Hematopoietic multipotent progenitor cell treated with erythropoietin and hydrocortisone succinate and interleukin-3 and kit ligand, for 17 days (in vitro differentiated cells): ENCODE measurements around the gene GALNT15.

Experiments used
- DNase-seq: peaks from one replicate; pipeline ENCODE4 v3.0.0-alpha.2; 2015; ENCODE audit warnings: low spot score

Gene GALNT15

DNA sequence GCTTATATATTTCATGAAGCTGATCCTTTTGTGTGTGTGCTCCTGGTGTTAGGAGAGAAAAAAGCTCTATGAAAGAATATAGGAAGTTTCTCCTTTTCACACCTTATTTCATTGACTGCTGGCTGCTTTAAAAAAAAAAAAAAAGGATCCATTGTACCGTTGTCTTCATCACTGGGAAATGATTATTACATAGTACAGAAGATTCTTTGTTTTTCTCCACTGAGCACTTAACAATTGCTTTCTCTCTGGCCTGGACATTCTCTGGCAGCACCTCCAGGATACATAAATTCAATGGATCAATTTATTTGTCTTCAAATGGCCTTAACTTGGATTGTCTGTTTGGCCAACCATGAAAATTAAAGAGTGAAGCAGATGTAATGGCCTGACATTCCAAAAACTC is 53.1 kb downstream of the GALNT15 start:
- no peak for DNase-seq

GRCh38 chr3:16229681-16230080 is 55.2 kb downstream of the GALNT15 start:
- no peak for DNase-seq

DNA sequence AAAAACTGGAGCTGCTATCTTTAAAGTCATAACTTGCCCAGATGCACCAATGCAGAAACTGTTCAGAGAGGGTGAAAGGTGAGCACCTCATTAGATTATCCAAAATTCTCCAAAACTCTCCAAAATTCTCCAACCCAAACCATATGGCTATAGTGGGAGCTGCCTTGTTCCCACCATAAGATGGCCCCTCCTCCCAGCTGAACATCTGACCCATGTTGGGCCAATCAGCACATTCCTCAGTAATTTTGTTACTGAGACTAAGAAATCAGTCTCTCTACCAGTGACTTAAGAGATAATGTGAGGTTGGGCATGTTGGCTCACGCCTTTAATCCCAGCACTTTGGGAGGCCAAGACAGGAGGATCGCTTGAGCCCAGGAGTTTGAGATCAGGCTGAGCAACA is 57.5 kb downstream of the GALNT15 start:
- DNase-seq = no peak

DNA sequence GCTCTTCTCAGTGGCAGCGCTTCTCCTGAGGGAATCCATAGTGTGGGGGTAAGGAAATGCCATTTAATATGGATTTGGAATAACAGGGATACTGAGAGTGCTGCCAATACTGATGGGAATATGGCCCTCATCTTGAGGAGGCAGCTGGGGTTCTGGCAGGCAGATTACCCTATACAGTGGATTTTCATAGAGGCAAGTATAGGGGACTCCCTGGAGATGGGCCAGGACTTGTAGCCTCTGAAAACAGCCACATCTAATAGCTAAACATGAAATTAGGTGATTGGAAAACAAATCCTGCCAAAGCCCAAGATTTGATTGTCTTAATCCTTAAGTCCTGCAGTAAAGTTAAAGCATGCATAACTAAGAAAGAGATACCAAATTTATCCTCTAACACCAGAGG is 59.3 kb downstream of the GALNT15 start:
- DNase-seq = no peak

DNA sequence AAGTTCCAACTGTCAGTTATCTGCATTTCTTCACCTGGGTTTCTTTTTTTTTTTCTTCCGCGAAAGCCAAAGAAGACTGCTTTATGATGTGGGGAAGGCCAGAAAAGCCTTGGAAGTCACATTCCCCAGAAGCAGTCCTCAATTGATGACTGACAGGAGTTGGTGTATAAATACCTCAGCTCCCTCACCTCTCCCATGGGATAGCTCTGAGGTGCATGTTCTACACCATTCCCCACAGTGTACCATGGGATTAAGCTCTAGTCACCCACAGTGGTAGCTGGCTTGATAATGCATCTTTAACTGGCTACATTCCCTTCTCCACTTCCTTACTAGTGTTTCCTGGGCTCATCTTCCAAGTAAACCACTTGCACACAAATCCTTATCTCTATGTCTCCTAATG is 59.8 kb downstream of the GALNT15 start:
- no peak for DNase-seq

GRCh38 chr3:16236030-16236639 is 61.7 kb downstream of the GALNT15 start:
- DNase-seq = no peak

- DNase-seq = no peak
These were observed 62.4 kb downstream of the GALNT15 start for GRCh38 chr3:16236856-16237393.

DNA sequence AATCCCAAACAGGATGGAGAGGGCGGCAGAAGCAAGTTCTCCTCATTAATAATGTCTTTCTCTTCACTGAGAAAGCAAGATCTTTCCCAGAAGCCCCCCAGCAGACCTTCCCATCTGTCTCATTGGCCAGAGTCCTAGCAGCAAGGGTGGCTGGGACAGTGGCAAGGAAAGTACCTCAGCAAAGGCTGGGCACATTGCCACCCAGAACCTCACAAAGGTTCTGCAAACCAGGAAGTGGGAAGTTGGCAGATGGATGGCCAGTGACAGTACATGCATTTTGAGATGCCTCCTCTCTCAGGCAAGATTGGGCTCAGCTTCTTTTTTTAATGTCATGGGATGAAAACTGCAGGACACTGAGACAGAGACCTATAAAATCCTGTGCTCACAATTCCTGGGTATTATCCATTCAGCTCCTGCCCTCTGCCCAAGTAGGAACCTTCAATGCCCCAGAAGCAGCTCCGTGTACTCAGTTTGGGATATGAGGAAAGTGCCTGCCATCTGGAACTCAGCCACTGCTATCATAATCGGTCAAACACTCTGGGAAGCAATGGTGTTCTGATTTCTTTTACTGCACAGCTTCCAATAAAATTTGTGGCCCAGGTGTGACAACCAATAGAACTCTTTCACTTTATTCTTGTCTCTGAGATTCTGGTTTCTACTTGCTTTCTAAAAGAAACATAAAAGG is 64.7 kb downstream of the GALNT15 start:
- no peak for DNase-seq

- DNase-seq = no peak
These were observed 65.3 kb downstream of the GALNT15 start for GRCh38 chr3:16239780-16240179.

DNA sequence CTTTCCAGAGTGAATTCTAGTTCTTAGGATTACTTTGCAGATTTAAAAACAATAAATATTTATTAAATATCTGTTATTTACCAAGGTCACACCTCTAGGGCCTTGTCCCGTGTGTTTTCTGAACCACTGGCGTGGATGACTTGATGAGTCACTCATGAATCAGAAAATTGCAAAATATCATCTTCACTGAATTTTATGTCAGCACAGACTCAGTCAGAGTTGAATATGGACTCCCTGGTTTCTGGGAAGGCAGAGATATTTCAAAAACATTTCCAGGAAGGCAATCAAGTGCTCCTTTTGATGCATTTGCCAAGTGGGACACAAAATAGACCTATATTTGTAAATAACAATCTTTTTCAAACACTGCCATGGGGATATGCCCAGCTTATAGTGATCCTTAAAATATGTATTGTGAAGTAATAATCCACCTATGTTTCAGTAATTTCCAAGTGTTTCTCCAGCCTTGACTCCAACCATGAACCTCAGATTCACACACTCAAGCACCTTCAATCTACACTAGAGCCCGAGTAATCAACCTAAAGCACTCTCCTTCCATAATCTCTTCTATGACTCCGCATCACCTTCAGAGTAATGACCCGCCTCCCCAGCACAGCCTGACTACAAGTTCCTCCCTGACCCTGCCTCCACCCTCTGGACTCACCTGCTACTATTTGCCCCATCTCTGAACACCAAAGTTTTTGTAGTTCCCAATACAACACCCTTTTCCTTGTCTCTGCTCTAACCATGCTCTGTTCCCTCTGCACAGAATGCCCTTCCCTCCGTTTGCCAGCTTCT is 65.9 kb downstream of the GALNT15 start:
- no peak for DNase-seq

DNA sequence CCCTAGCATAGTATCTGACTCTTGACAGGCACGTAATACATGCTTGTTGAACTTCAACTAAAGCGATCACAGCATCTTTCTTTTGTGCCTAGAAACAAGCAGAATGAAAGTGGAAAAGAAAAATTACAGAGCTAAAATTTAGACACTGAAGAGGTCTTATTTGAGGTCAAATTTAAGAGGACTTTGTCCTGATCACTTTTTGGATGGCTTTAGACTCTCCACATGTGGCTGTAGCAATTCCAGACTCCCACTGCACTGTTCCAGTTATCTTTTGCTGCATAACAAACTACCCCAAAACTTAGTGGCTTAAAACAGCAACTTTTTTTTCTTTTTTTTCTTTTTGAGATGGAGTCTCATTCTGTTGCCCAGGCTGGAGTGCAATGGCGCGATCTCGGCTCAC is 66.7 kb downstream of the GALNT15 start:
- DNase-seq = no peak

DNA sequence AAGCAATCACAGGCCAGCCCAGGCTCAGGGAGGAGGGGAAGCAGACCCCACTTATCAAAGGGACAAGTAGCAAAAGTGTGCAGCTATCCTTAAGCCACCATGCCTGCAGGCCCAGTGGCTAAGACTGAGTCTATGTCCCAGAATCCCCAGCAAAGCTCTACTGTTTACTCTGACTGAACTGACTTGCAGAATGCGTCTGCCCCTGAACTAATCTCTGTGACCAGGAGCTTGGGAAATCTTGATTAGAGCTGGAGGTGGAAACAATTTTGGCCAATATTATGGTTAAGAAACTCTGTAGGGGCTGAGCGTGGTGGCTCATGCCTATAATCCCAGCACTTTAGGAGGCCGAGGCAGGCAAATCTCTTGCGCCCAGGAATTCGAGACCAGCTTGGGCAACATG is 67.7 kb downstream of the GALNT15 start:
- no peak for DNase-seq

DNA sequence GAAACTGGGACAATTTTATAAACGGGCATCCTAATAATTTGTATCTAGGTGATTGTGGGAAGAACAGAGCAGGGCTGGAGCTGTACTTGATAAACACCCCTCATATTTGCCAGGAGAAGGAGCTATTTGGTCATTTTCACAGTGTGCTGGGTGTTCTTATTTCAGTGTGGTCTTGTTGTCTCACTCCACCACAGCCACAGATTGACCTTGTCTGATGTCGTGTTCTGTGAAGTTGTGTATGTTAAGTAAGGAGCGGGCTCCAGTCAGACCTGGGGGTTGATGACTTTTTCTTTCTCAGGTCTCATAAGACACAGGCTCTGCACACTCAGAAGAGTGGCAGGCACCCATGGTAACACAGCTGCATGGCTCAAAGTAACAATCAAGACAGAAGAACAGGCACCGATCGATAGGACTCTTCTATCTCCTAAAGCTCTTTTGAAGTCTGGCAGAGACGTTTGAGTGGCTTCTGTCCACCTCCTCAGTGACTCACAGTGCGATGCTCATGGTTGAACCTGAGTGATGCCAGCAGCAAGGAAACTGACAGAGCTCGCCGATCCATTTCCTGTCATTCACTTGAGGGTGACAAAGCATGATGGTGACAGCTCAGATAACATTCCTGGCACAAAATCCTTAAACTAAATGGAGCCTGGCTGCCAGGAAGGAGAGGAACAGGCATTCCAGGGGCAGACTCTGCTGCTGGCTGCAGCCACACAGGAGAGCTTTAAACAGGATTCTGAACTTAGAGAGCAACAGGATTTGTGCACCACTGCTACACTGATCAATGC is 69.4 kb downstream of the GALNT15 start:
- no peak for DNase-seq

- no peak for DNase-seq
These were observed 71.1 kb downstream of the GALNT15 start for GRCh38 chr3:16245609-16246008.

DNA sequence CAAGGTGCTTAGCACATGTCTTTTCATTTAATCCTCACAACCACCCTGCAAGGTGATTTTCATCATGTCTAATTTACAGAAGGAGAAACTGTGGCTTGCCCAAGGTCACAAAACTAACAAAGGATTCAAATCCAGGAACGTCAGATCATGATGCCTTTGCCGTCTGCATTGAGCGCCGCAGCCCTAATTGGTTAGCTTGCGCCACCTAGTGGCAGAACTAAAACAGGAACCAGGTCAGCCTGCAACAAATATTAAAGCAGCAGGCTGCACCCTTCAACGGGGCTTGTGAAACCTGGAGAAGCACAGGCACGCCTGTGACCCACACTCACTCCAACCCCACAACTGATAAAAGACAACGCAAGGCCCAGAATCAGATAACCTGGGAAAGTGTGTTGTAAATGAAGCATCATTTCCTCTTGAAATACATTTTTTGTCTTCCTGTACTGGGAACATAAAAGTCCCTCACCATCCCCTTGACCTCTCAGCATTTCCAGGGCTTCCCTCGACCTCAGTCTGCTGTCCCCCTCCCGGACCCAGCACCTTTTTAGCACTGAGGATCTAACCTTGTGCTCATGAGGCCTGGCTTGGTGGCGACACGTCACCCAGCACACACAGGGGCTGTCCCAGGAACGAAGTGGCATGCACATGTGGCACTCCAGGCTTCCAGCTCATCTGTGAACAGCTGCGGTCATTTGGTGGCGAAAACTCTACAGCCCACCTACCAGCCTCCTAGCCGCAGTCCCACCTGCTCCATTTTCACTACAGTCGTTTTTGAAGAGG is 73.0 kb downstream of the GALNT15 start:
- peak; percentile 81 for DNase-seq

GRCh38 chr3:16248556-16248955 is 74.1 kb downstream of the GALNT15 start:
- DNase-seq = no peak

GRCh38 chr3:16249336-16249735 is 74.9 kb downstream of the GALNT15 start:
- peak; percentile 44 for DNase-seq

DNA sequence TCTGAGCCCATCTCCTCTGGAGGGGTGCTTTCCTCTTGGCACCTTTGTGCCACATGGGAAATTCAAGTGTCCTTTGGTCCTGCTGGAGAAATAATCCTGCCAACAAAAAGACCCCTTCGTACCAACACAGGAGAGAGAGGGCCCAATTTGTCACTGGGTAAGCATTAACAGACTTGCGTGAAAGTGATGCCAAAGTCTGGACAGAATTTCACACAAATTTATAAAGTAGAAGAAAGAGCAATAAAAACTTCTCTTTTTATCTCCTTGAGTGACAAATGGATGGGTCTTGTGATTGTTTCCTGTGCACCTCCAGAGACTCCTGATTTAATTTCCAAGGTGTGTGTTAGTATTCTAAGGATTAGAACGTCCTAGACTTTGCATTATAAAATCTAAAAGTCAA is 75.4 kb downstream of the GALNT15 start:
- DNase-seq = no peak

GRCh38 chr3:16251316-16252085 is 77.0 kb downstream of the GALNT15 start:
- no peak for DNase-seq

DNA sequence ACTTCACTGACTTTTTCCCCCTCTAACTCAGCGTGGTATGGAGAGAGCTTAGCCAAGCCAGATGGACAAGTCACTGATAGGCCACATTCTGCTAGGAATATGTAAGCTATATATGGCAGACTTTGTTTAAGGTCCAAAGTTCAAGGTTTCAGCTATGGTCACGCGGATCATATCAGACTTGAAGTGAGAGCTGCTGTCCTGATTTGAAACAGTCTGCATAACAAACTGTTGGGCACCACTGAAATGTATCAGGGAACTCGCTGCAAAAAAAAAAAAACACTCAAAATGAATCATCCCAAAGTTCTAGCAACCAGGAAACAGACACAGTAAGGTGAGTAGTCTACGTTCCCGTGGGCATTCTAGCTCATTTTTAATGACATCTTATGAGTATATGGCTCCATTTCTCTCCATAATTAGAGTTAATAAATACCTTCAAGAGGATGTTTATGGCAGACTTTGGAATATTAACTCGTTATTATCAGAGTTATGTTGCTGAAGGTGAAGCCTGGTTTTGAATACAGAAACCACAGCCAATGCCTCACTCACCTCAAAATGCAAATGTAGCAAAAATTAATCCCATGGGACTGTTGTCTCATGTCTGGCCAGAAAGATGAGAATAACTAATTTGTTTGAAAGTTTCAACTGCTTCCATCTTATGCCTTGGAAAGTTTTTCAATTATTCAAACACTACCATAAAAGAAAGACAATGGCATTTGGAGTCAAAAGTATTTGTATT is 77.9 kb downstream of the GALNT15 start:
- DNase-seq = no peak
